WTC11 (cell line): ENCODE results near the gene THSD4. TPM values are rescaled to one million over a fixed set of nuclear protein-coding genes. Genes with fewer than 3 reads are reported as not detected.

Experiments used
- ATAC-seq: fragments of 200-7000 bp; cut with Tn5 transposase; 2 replicates; pipeline ENCODE4 v1.10.0; 2021; ENCODE audit warnings: mild to moderate bottlenecking, moderate library complexity
- CTCF ChIA-PET: fragments of 300-600 bp; sonication (Branson Sonifier 250); formaldehyde crosslinking; loops from one replicate; lab custom pipeline; 2021; ENCODE audit warnings: antibody characterized with exemption; lab: Charles Lee
- POLR2A ChIA-PET: fragments of 350-600 bp; sonication (Branson Sonifier 250); formaldehyde crosslinking; loops from one replicate; lab custom pipeline; 2021; ENCODE audit warnings: antibody characterized with exemption; lab: Charles Lee
- DNase-seq: peaks from one replicate; pipeline ENCODE4 v3.0.0; 2021; ENCODE audit warnings: low spot score
- H3K27ac Mint-ChIP-seq: 2 replicates; pipeline ENCODE4 v1.8.0; 2021; ENCODE audit warnings: mixed read lengths
- H3K27me3 Mint-ChIP-seq: 2 replicates; pipeline ENCODE4 v1.8.0; 2021; ENCODE audit warnings: low read depth, mild to moderate bottlenecking, moderate library complexity, mixed read lengths
- H3K36me3 Mint-ChIP-seq: 2 replicates; pipeline ENCODE4 v1.8.0; 2021; ENCODE audit warnings: mixed read lengths
- H3K4me1 Mint-ChIP-seq: 2 replicates; pipeline ENCODE4 v1.8.0; 2022; ENCODE audit warnings: mixed read lengths
- H3K4me3 Mint-ChIP-seq: 2 replicates; pipeline ENCODE4 v1.8.0; 2021; ENCODE audit warnings: mild to moderate bottlenecking, moderate library complexity, mixed read lengths
- H3K9me3 Mint-ChIP-seq: 2 replicates; pipeline ENCODE4 v1.8.0; 2021; ENCODE audit warnings: mixed read lengths
- CREB1 ChIP-seq: sonication (generic); formaldehyde crosslinking; IDR thresholded peaks from 2 replicates; pipeline ENCODE4 v1.8.0; 2023; ENCODE audit warnings: mild to moderate bottlenecking, missing genetic modification reagents
- ESRRA ChIP-seq: sonication (generic); formaldehyde crosslinking; IDR thresholded peaks from 2 replicates; pipeline ENCODE4 v1.8.1; 2022; ENCODE audit warnings: mild to moderate bottlenecking, missing genetic modification reagents, borderline replicate concordance
- FOXJ3 ChIP-seq: sonication (generic); formaldehyde crosslinking; IDR thresholded peaks from 2 replicates; pipeline ENCODE4 v1.9.0; 2021; ENCODE audit warnings: missing genetic modification reagents, mild to moderate bottlenecking, borderline replicate concordance
- GTF2I ChIP-seq: fragments of 250-450 bp; sonication (Bioruptor Pico); conservative IDR thresholded peaks from 2 replicates; pipeline ENCODE4 v1.4.0; 2021; ENCODE audit warnings: mild to moderate bottlenecking
- IRF2 ChIP-seq: sonication (generic); formaldehyde crosslinking; IDR thresholded peaks from 2 replicates; pipeline ENCODE4 v1.8.0; 2022; ENCODE audit warnings: low read depth, missing genetic modification reagents, borderline replicate concordance
- JAZF1 ChIP-seq: fragments of 250-450 bp; sonication (Bioruptor Pico); IDR thresholded peaks from 2 replicates; pipeline ENCODE4 v1.9.0; 2021; ENCODE audit warnings: moderate library complexity, mild to moderate bottlenecking, inconsistent platforms
- JUN ChIP-seq: sonication (generic); formaldehyde crosslinking; IDR thresholded peaks from 2 replicates; pipeline ENCODE4 v1.8.0; 2023; ENCODE audit warnings: mild to moderate bottlenecking, missing genetic modification reagents
- NFYB ChIP-seq: sonication (generic); formaldehyde crosslinking; conservative IDR thresholded peaks from 2 replicates; pipeline ENCODE4 v1.8.0; 2022; ENCODE audit warnings: low read depth, missing genetic modification reagents
- NR1H2 ChIP-seq: sonication (generic); formaldehyde crosslinking; IDR thresholded peaks from 2 replicates; pipeline ENCODE4 v1.9.0; 2021; ENCODE audit warnings: mild to moderate bottlenecking, moderate library complexity, missing genetic modification reagents
- OVOL2 ChIP-seq: fragments of 250-450 bp; sonication (Bioruptor Pico); IDR thresholded peaks from 2 replicates; pipeline ENCODE4 v1.9.0; 2021; ENCODE audit warnings: mild to moderate bottlenecking, borderline replicate concordance
- PRDM15 ChIP-seq: sonication (generic); formaldehyde crosslinking; IDR thresholded peaks from 2 replicates; pipeline ENCODE4 v1.8.0; 2022; ENCODE audit warnings: missing genetic modification reagents
- PRRX2 ChIP-seq: fragments of 250-450 bp; sonication (Bioruptor Pico); IDR thresholded peaks from 2 replicates; pipeline ENCODE4 v1.8.0; 2021; ENCODE audit warnings: mild to moderate bottlenecking
- SMAD3 ChIP-seq: sonication (generic); formaldehyde crosslinking; IDR thresholded peaks from 2 replicates; pipeline ENCODE4 v1.8.0; 2022; ENCODE audit warnings: missing genetic modification reagents, mild to moderate bottlenecking, borderline replicate concordance
- STAT6 ChIP-seq: sonication (generic); formaldehyde crosslinking; conservative IDR thresholded peaks from 2 replicates; pipeline ENCODE4 v1.8.1; 2023; ENCODE audit warnings: mild to moderate bottlenecking, low read depth, missing genetic modification reagents, moderate library complexity
- TP53 ChIP-seq: sonication (generic); formaldehyde crosslinking; IDR thresholded peaks from 2 replicates; pipeline ENCODE4 v1.8.1; 2023; ENCODE audit warnings: mild to moderate bottlenecking, missing genetic modification reagents
- ZMAT4 ChIP-seq: fragments of 250-450 bp; sonication (Bioruptor Pico); IDR thresholded peaks from 2 replicates; pipeline ENCODE4 v1.9.0; 2021; ENCODE audit warnings: mild to moderate bottlenecking
- ZNF263 ChIP-seq: sonication (generic); formaldehyde crosslinking; IDR thresholded peaks from 2 replicates; pipeline ENCODE4 v1.8.1; 2022; ENCODE audit warnings: low read depth, mild to moderate bottlenecking, moderate library complexity, missing genetic modification reagents
- ZNF416 ChIP-seq: fragments of 250-450 bp; sonication (Bioruptor Pico); IDR thresholded peaks from 2 replicates; pipeline ENCODE4 v1.9.0; 2021; ENCODE audit warnings: mild to moderate bottlenecking, inconsistent platforms
- ZNF532 ChIP-seq: fragments of 250-450 bp; sonication (Bioruptor Pico); IDR thresholded peaks from 2 replicates; pipeline ENCODE4 v1.9.0; 2021; ENCODE audit warnings: mild to moderate bottlenecking, borderline replicate concordance
- total RNA-seq: library from RNA; stranded (reverse); gene quantifications from 3 replicates; pipeline ENCODE4 v1.2.3, GENCODE V29; 2021
- TF ChIP-seq, protein P1 (sequence below): sonication (generic); formaldehyde crosslinking; IDR thresholded peaks from 2 replicates; pipeline ENCODE4 v1.8.1; 2023; ENCODE audit warnings: mild to moderate bottlenecking, missing genetic modification reagents, moderate library complexity
- TF ChIP-seq, protein P2 (sequence below): sonication (generic); formaldehyde crosslinking; IDR thresholded peaks from 2 replicates; pipeline ENCODE4 v1.8.1; 2022; ENCODE audit warnings: missing genetic modification reagents, borderline replicate concordance

Gene THSD4
- total RNA-seq, 1 experiment from 2014 or later, result 7.8 TPM

GRCh38 chr15:71666763-71667620, 551.7 kb downstream of the THSD4 start:
- no peak overlapping the region for H3K4me3 Mint-ChIP-seq
- H3K27me3 Mint-ChIP-seq, result no peaks in the 10 kb centered on the region
- ATAC-seq (no peak), DNase-seq (no peak)
- ChIA-PET CTCF (no interaction called here), POLR2A (no interaction called here)
- no peak overlapping the region for H3K27ac Mint-ChIP-seq
- H3K36me3 Mint-ChIP-seq, result no peaks in the 10 kb centered on the region; the same call in 1 of the 2 replicates
- no peaks in the 10 kb centered on the region for H3K4me1 Mint-ChIP-seq
- peaks cover 20% of the 10 kb centered on the region for H3K9me3 Mint-ChIP-seq
- TF ChIP-seq CREB1 (CRISPR knock-in tag) (no peak), FOXJ3 (CRISPR knock-in tag) (no peak), GTF2I (CRISPR knock-in tag) (no peak), NR1H2 (no peak), ZNF263 (CRISPR knock-in tag) (no peak), PRRX2 (CRISPR knock-in tag) (no peak), ESRRA (CRISPR knock-in tag) (no peak), IRF2 (CRISPR knock-in tag) (no peak)

DNA sequence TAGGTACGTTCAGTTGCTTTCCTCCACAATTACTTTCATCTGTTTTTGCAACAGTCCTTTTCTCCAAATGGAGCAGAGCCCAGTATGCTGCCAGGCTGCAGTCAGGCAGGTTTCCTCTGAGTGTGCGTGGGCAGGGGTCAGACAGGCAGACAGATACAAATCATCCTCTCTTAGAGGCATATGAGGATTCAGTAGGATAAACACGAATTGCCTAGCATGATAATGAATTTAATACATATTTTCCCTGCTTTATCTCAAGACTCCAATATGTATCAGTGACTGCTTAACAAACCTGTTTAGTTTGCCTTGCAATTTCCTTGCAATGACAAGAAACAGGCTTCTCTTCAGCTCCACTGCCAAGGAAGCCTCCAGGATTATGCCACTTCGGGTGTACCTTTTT, 554.4 kb downstream of the THSD4 start:
- no peaks in the 10 kb centered on the region; the same call in 1 of the 2 replicates for H3K36me3 Mint-ChIP-seq
- TF ChIP-seq GTF2I (CRISPR knock-in tag), result no peak
- no peak for TF ChIP-seq OVOL2
- no peak for TF ChIP-seq ZNF532 (CRISPR knock-in tag)
- no peak for TF ChIP-seq SMAD3 (CRISPR knock-in tag)
- TF ChIP-seq, protein P1, sequence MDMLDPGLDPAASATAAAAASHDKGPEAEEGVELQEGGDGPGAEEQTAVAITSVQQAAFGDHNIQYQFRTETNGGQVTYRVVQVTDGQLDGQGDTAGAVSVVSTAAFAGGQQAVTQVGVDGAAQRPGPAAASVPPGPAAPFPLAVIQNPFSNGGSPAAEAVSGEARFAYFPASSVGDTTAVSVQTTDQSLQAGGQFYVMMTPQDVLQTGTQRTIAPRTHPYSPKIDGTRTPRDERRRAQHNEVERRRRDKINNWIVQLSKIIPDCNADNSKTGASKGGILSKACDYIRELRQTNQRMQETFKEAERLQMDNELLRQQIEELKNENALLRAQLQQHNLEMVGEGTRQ, result no peak
- TF ChIP-seq ZMAT4 (CRISPR knock-in tag), result no peak
- no peak for TF ChIP-seq JAZF1 (CRISPR knock-in tag)
- TF ChIP-seq NFYB (CRISPR knock-in tag), result no peak
- TF ChIP-seq, protein P2, sequence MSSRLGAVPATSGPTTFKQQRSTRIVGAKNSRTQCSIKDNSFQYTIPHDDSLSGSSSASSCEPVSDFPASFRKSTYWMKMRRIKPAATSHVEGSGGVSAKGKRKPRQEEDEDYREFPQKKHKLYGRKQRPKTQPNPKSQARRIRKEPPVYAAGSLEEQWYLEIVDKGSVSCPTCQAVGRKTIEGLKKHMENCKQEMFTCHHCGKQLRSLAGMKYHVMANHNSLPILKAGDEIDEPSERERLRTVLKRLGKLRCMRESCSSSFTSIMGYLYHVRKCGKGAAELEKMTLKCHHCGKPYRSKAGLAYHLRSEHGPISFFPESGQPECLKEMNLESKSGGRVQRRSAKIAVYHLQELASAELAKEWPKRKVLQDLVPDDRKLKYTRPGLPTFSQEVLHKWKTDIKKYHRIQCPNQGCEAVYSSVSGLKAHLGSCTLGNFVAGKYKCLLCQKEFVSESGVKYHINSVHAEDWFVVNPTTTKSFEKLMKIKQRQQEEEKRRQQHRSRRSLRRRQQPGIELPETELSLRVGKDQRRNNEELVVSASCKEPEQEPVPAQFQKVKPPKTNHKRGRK (CRISPR knock-in tag), result no peak
- no peak for TF ChIP-seq TP53 (CRISPR knock-in tag)
- no peak for TF ChIP-seq PRDM15 (CRISPR knock-in tag)
- TF ChIP-seq ZNF416 (CRISPR knock-in tag), result no peak
- no peak for TF ChIP-seq CREB1 (CRISPR knock-in tag)
- TF ChIP-seq JUN (CRISPR knock-in tag), result no peak
- no peak for TF ChIP-seq STAT6 (CRISPR knock-in tag)
- H3K9me3 Mint-ChIP-seq, result peaks cover 18% of the 10 kb centered on the region
- CTCF ChIA-PET, result no interaction called here
- H3K27me3 Mint-ChIP-seq, result no peaks in the 10 kb centered on the region
- H3K4me3 Mint-ChIP-seq, result no peak overlapping the region
- POLR2A ChIA-PET, result no interaction called here
- DNase-seq (no peak), ATAC-seq (no peak)
- no peak overlapping the region for H3K27ac Mint-ChIP-seq
- H3K4me1 Mint-ChIP-seq, result no peaks in the 10 kb centered on the region
